Stimulated activated CD4-positive, alpha-beta T cell treated with anti-CD3 and anti-CD28 coated beads, Interleukin-1b, Interleukin-23, amount 100 ng/mL, for 24 hours (primary cell): ENCODE measurements around the gene KRT85.
"Not testable (repeated sequence)": the region's sequence is repeated elsewhere in the genome, so short reads cannot be mapped to it uniquely, and the experiment has no call there.

Experiments
- DNase-seq, 4 experiments: peaks; one replicate each; pipeline ENCODE4 v3.0.0-alpha.2; 2020; ENCODE audit warnings: low read depth in 4 of 4, low spot score in 1 of 4

KRT85 gene

GRCh38 chr12:52366738-52367485 is at the start of gene KRT85:
KRT85 (minus strand) TSS chr12:52367481; CDS start chr12:52367405, 76 bp downstream.
- no peak for DNase-seq

DNA sequence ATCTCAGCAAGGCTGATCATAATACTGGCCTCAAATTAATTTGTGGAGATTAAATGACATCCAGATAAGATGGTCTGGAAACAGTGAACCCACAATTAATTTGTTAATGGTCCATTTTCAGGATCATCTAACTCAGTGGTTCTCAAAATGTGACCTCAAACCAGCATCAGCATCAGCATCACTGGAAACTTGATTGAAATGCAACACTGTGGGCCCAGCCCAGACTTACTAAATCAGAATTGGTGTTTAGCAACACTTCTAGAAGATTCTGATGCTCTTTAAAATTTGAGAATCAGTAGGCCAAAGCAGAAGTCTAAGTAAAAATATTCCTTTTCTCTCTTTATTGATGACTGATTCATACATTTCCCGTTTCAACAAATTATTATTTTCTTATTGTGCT is 49.5 kb upstream of the KRT85 start:
- no peak for DNase-seq

DNA sequence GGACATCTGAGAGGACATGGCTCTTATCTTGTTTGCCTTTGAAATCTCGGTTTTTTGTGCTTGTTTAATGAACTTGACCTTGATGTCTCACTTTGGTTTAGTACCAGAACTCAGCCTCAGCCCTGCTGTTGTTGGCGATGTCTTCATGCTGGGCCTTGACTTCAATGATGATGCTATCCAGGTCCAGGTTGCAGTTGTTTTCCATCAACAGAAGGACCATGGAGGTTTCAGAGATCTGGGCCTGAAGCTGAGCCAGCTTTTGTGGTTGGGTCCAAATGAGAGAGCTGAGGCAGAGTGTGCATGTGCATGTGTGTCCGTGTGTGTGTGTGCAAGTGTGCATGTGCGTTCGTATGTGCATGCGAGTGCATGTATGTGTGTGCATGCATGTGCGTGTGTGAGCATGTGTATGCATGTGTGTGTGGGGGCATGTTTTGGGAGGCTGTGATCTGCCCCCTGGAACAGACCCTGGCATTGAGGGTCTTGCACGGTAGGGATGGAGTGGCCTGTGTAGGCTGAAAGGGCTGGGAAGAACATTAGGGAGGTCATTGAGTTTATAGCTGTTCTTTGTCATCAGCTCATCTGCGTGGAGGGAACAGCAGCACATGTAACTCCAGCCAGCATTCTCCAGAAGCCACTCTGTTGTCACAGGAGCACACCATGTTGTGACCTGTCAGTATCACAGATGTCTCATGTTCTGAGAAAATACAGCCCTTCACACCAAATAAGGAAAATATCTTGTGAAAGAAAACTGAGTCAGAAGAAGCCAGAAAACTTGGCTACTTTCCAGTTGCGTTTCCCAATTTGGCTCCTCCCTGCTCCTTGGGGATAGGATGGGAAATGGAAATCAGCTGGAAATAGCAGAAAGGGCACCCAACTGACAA is 48.8 kb upstream of the KRT85 start:
- no peak for DNase-seq

DNA sequence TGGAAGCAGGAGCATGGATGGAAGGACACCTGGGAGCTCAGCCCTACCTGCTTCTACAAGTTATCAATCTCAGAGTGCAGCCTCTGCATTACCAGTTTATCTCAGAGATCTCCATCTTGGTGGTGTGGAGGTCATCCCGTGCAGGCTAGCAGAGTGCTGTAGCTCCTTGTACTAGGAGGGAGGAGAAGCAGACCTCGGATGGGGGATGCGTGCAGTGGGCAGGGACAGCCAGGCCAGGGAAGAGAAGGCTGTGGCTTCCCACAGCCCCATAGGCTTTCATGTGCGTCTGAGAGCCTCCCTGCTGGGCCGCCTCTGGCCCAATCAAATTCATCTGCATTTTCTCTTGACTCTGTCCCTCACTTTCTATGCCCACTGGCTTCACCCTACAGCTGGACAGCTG is 47.7 kb upstream of the KRT85 start:
- DNase-seq = no peak

DNA sequence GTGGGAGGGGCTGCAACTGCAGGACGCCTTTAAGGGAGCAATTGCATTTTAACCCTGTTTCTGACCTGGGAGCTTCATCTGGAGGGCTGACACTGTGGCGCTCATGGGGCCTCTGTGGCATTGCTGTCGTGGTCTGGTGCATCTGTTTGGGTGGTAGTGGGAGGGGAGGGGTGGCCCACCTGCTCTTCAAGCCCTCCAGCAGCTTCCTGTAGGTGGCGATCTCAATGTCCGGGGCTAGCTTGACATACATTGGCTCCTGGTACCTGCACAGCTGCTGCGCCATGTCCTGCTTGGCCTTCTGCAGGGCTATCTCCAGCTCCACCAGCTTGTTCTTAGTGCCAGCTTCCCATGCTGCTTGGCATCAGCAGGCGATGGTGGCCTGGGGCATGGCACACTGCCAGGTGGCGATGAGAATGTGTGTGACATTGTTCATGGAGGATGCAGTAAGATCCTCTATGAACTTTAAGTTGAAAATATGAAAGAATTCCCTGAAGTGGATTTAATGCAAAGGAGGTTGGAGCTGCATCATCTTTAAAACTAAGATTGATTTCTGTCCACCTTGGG is 46.6 kb upstream of the KRT85 start:
- DNase-seq = no peak

DNA sequence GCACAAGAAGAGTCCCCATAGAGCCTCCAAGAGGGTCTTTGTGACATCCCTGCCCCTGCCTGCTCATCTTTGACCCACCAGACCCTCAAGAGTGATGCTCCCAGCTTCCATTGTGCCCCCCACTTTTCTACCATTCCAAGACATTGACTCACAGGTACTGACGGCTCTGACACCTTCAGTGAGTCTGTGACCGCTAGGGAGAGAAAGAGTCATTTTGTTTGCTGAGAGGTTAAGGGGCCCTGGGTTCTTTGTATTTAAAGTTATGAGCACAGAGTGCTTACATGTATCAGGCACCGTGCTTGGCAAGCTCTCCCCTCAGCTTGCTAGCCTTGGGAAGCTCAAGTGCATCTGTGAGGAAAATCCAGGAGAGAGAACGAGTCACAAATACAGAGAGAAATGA is 45.9 kb upstream of the KRT85 start:
- DNase-seq = no peak

DNA sequence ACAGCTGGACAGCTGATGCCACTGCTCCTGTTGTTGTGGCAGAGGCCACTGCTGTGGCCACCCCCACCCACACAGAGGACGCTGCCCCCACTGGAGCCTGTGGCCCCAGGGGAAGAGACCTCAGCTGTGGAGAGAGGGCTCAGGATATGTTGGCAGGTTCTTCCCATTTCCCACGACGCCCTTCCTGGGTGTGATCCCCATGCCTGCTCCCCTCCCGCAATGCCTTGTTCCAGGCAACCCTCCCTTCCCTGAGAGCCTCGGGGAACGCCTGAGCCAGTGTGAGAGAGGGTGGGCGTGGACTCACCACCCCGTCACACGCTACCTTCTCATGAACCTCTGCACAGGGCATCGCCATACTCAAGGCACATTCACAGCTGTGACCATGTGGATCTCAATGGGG is 44.5 kb upstream of the KRT85 start:
- no peak for DNase-seq

- DNase-seq = not testable (repeated sequence)
Observed at GRCh38 chr12:52410589-52411248, 43.4 kb upstream of the KRT85 start.

- DNase-seq = no peak
Observed at GRCh38 chr12:52407918-52408317, 40.6 kb upstream of the KRT85 start.

GRCh38 chr12:52405922-52406385 is 38.7 kb upstream of the KRT85 start, which contains the start of gene KRT82:
KRT82 (minus strand) TSS chr12:52406335; CDS start chr12:52406277, 58 bp downstream.
- DNase-seq = no peak

GRCh38 chr12:52404951-52405350 is 37.7 kb upstream of the KRT85 start:
- no peak for DNase-seq

GRCh38 chr12:52403561-52403960 is 36.3 kb upstream of the KRT85 start:
- no peak for DNase-seq

GRCh38 chr12:52402873-52403540 is 35.7 kb upstream of the KRT85 start:
- DNase-seq = no peak

GRCh38 chr12:52402377-52402776 is 35.1 kb upstream of the KRT85 start:
- DNase-seq = no peak

- DNase-seq = no peak
Observed at GRCh38 chr12:52401926-52402325, 34.6 kb upstream of the KRT85 start.

- no peak for DNase-seq
Observed at GRCh38 chr12:52401526-52401925, 34.2 kb upstream of the KRT85 start.

GRCh38 chr12:52400906-52401305 is 33.6 kb upstream of the KRT85 start:
- DNase-seq = no peak

DNA sequence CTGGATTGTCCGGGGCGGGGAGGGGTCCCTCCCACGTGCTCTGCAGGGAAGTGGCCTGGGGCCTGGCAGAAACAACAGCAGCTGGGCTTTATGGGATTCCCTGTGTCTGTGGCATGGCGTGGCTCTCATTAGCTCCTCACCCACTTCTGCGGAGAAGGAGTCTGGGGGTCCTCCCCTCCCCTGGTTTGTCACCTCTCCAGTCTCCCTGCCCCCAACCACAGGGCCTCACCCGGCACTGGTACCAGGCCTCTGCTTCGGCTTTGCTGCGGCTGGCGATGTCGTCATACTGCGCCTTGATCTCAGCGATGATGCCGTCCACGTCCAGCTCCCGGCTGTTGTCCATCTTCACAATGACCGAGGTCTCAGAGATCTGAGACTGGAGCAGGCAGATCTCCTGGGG is 32.5 kb upstream of the KRT85 start:
- no peak for DNase-seq

DNA sequence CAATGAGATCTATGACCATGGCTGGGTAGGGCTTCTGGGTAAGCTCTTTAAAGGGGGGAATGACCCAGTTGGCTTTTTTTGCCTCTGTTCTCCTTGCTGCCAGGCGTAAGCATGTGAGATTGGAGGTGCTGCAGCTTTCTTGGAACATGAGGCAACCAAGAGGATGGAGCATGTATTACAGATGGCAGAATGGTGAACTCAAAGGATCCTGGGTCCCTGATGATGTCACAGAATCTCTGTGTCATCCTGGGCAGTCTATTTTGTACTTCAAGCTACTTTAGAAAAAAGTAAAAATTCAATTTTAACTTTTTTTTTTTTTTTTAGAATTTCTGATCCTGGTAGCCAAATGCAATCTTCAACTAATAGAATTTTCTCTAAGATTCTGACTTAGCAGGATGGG is 30.9 kb upstream of the KRT85 start:
- DNase-seq = no peak

DNA sequence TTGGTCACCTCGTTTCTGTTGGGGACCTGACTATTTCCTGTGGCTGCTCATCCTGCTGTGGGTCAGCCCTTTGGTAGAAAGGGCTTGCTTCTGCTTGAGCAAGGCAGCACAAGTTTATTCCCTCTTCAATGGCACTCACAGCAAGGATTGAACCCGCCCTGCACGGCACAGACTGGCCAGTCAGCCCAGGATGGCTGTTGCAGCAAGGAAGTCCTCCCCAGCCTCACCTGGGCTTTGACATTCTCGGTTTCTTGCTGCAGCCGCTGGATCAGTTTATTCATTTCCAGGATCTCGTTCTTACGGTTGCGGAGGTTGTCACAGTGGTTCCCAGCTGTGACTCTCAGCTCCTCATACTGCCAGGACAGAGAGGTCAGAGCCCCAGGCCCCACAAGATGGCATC is 29.4 kb upstream of the KRT85 start:
- no peak for DNase-seq
